Measurements from ENCODE around the gene ATP10A. TPM values are rescaled to one million over a fixed set of nuclear protein-coding genes. Genes with fewer than 3 reads are reported as not detected.

ATP10A gene
- total RNA-seq, 1 experiment from 2014 or later: 3.9 TPM

GRCh38 chr15:25790000-25790660 is 73.0 kb downstream of the ATP10A start:
- H2AFZ ChIP-seq (ENCODE audit: low read length): no peak overlapping the region
- no peak overlapping the region for H2AK5ac ChIP-seq (ENCODE audit: insufficient read length, low read length)
- WGBS (ENCODE audit: extremely low coverage, insufficient read length, low lambda C conversion rate): no CpG with 5 or more reads among the region's 7 CpGs
- Mint-ChIP-seq H3K4me1 (peaks cover 33 to 53% of the 10 kb centered on the region in 2 experiments), H3K27ac (peak overlapping the region in 2 of 3 experiments; percentile 50 to 88; a peak in 4 of 7 replicates), H3K9me3 (no peaks in the 10 kb centered on the region; a peak in 3 of 5 replicates), H3K4me3 (peak overlapping the region in 1 of 2 experiments; percentile 3; a peak in 1 of 5 replicates), H3K27me3 (ENCODE audit: low read depth) (peaks cover 3% of the 10 kb centered on the region), H3K36me3 (ENCODE audit: insufficient read depth in 1 of 3, low read depth in 3 of 3) (peaks cover 0 to 2% (median 0%) of the 10 kb centered on the region in 3 experiments; a peak in 2 of 7 replicates)
- no peak overlapping the region for H2BK12ac ChIP-seq (ENCODE audit: insufficient read length, low read depth, low read length)
- TF ChIP-seq, protein P1, sequence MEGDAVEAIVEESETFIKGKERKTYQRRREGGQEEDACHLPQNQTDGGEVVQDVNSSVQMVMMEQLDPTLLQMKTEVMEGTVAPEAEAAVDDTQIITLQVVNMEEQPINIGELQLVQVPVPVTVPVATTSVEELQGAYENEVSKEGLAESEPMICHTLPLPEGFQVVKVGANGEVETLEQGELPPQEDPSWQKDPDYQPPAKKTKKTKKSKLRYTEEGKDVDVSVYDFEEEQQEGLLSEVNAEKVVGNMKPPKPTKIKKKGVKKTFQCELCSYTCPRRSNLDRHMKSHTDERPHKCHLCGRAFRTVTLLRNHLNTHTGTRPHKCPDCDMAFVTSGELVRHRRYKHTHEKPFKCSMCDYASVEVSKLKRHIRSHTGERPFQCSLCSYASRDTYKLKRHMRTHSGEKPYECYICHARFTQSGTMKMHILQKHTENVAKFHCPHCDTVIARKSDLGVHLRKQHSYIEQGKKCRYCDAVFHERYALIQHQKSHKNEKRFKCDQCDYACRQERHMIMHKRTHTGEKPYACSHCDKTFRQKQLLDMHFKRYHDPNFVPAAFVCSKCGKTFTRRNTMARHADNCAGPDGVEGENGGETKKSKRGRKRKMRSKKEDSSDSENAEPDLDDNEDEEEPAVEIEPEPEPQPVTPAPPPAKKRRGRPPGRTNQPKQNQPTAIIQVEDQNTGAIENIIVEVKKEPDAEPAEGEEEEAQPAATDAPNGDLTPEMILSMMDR (conservative IDR thresholded peaks at IDR 0.05): peak; percentile 32; the same call in 2 of the 3 replicates
- H4K5ac ChIP-seq (ENCODE audit: insufficient read length, low read depth, low read length): no peak overlapping the region
- no peaks in the 10 kb centered on the region for H3K23me2 ChIP-seq (ENCODE audit: insufficient read length, low read depth, low read length, poor library complexity, severe bottlenecking)
- peaks cover 6% of the 10 kb centered on the region; the same call in 1 of the 2 replicates for H3K4me1 ChIP-seq (ENCODE audit: insufficient read depth, low read length)
- H3K4me2 ChIP-seq (ENCODE audit: insufficient read depth, insufficient read length, low read length): no peak overlapping the region
- H4K20me1 ChIP-seq (ENCODE audit: control insufficient read depth, insufficient read depth, insufficient read length): no peaks in the 10 kb centered on the region
- no peaks in the 10 kb centered on the region for H3K79me1 ChIP-seq (ENCODE audit: insufficient read depth, low read depth, low read length, poor library complexity, severe bottlenecking)
- peak overlapping the region; percentile 30 for H3K27ac ChIP-seq (ENCODE audit: insufficient read length, low read depth, low read length)
- no peak overlapping the region for H3K14ac ChIP-seq (ENCODE audit: insufficient read depth, low read length)
- no peak overlapping the region for H2BK20ac ChIP-seq (ENCODE audit: low read depth, low read length, poor library complexity, severe bottlenecking)
- no peaks in the 10 kb centered on the region for H3K27me3 ChIP-seq (ENCODE audit: insufficient read depth, low read length)
- H3K18ac ChIP-seq (ENCODE audit: insufficient read length, low read depth, low read length): no peak overlapping the region
- no peak for DNase-seq
- H4K91ac ChIP-seq (ENCODE audit: insufficient read length, low read depth, low read length): no peak overlapping the region
- H3K4ac ChIP-seq (ENCODE audit: low read depth, low read length): no peak overlapping the region
- no peak overlapping the region for H2BK5ac ChIP-seq (ENCODE audit: insufficient read length, low read length)
- no peaks in the 10 kb centered on the region for H3K9me3 ChIP-seq (ENCODE audit: control insufficient read depth, low read depth, low read length)
- H3K56ac ChIP-seq (ENCODE audit: insufficient read length, low read depth, low read length): no peak overlapping the region
- no peak overlapping the region for H3K9ac ChIP-seq (ENCODE audit: extremely low read depth, insufficient read length, low read length)
- H3K79me2 ChIP-seq (ENCODE audit: insufficient read depth, low read length): no peaks in the 10 kb centered on the region
- H2BK120ac ChIP-seq (ENCODE audit: low read depth, low read length, poor library complexity, severe bottlenecking): no peak overlapping the region
- no peak overlapping the region for H2BK15ac ChIP-seq (ENCODE audit: low read depth, low read length)
- no peak overlapping the region for H4K8ac ChIP-seq (replicated peaks; ENCODE audit: insufficient read length, low read depth, low read length)
- no peak overlapping the region for H3K23ac ChIP-seq (ENCODE audit: insufficient read length, low read depth, low read length)
- no peak overlapping the region for H3T11ph ChIP-seq (ENCODE audit: low read length)
